CD4-positive, CD25-positive, alpha-beta regulatory T cell (primary cell): ENCODE data around the gene KIF19. TPM values are rescaled to one million over a fixed set of nuclear protein-coding genes. Genes with fewer than 3 reads are reported as not detected.

Experiments
- polyA plus RNA-seq, 4 donors: library from polyadenylated mRNA; unstranded; fragments of 300-500 nt; fragmentation: Illumina TruSeq; gene quantifications; one replicate each; pipeline ENCODE4 v1.2.3, GENCODE V29; 2021
- total RNA-seq: library from RNA; stranded (reverse); gene quantifications from one replicate; pipeline ENCODE4 v1.2.3, GENCODE V29; 2022

Gene KIF19
- total and polyA plus RNA-seq, 5 donors from 2014 or later: 1.2 to 1.8 (median 1.4) TPM

Other genes with a start within 250 kb of the KIF19 start
- gene RPL38, start 122.5 kb upstream of the KIF19 start, total RNA-seq: 1,316 TPM
- gene RPL38, start 122.5 kb upstream of the KIF19 start, polyA plus RNA-seq: 1,000 to 10,000 TPM; 1,826 to 2,253 (median 2,137) TPM
- 23.3 TPM for gene TTYH2, start 112.7 kb upstream of the KIF19 start, total RNA-seq
- 10 to 100 TPM in 2 of 4 donors, 1 to 10 TPM in 2; 6.7 to 13.8 (median 9.9) TPM for gene TTYH2, start 112.7 kb upstream of the KIF19 start, polyA plus RNA-seq
- 1.5 TPM for gene DNAI2, start 52.0 kb upstream of the KIF19 start, total RNA-seq
- gene DNAI2, start 52.0 kb upstream of the KIF19 start, polyA plus RNA-seq: under 1 TPM in 2 of 4 donors, not detected in 2; 0.10 to 0.23 TPM
- not detected for gene BTBD17, start 35.6 kb downstream of the KIF19 start, total RNA-seq
- under 1 TPM in 1 of 4 donors, not detected in 3; 0.09 TPM for gene BTBD17, start 35.6 kb downstream of the KIF19 start, polyA plus RNA-seq
- gene GPR142, start 41.3 kb downstream of the KIF19 start, total RNA-seq: not detected
- not detected for gene GPR142, start 41.3 kb downstream of the KIF19 start, polyA plus RNA-seq
- not detected for gene GPRC5C, start 105.9 kb downstream of the KIF19 start, total RNA-seq
- not detected for gene GPRC5C, start 105.9 kb downstream of the KIF19 start, polyA plus RNA-seq
- 4.8 TPM for gene CD300A, start 140.4 kb downstream of the KIF19 start, total RNA-seq
- gene CD300A, start 140.4 kb downstream of the KIF19 start, polyA plus RNA-seq: 1 to 10 TPM in 3 of 4 donors, under 1 TPM in 1; 0.39 to 3.0 (median 2.1) TPM
- not detected for gene CD300LB, start 205.2 kb downstream of the KIF19 start, total RNA-seq
- gene CD300LB, start 205.2 kb downstream of the KIF19 start, polyA plus RNA-seq: not detected
- not detected for gene CD300C, start 219.9 kb downstream of the KIF19 start, total RNA-seq
- gene CD300C, start 219.9 kb downstream of the KIF19 start, polyA plus RNA-seq: under 1 TPM in 1 of 4 donors, not detected in 3; 0.15 TPM
- gene CD300H, start 241.3 kb downstream of the KIF19 start, total RNA-seq: not detected
- under 1 TPM in 1 of 4 donors, not detected in 3; 0.37 TPM for gene CD300H, start 241.3 kb downstream of the KIF19 start, polyA plus RNA-seq